GM19397 (cell line): ENCODE data around the gene CNTN1.

ENCODE experiments used
- ATAC-seq: cut with Tn5 transposase; IDR thresholded peaks from one replicate; pipeline ENCODE4 v1.9.1; 2021; ENCODE audit warnings: mild to moderate bottlenecking, moderate library complexity; ENCODE audit not compliant: unreplicated experiment

Gene CNTN1

DNA sequence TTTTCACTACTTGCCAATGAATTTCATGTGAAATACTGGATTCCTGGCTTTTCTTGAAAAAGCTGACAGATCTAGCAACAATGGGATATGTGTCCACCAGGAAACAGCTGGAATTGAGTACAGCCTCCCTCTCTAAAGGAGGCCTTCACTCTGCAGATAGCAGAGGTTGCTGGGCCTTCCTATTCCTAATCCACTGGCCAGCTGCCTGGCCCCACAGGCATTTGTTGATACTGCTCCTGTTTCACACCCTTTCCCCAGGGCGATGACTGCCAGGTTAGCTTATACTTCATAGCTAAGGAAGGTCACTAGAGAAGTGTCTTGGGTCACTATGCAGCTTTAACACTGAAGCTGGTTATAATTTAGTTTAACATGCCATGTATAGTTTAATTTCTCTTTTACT lies 408.3 kb downstream of the CNTN1 start:
- ATAC-seq: no peak

DNA sequence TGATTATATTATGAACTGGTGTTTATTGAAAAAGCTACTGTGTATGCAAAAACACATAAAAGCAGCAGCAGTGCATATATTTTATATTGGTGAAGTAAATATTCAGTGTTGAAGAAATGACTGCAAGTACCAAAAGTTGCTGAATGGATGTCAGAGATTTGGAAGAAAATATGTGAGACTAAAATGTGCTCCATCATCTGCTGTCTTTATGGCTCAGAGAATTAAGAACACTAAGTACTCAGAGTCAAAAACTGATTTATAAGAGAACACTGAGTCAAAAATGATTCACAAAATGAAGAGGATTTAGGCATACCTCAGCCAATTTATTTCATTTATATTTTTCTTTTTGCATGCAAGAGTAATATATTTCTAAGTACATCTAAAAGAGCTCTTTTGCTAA lies 409.6 kb downstream of the CNTN1 start:
- no peak for ATAC-seq

DNA sequence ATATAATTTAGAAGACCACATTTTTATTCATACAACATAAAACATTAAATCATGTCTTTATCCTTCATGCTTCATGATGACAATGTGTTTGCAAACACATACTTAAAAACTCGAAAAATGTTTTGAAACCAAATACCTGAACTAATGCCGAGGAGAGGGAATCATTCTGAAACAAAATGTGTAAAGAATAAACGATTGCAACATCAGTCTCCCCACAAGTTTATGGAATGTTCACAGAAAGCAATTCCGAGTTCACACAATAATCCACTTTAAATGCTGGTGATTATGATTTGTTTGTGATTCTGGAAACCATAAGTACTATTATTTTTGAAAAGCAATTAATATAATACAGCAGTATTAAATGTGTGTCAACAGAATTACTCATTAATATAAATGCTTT lies 411.4 kb downstream of the CNTN1 start:
- ATAC-seq: no peak

DNA sequence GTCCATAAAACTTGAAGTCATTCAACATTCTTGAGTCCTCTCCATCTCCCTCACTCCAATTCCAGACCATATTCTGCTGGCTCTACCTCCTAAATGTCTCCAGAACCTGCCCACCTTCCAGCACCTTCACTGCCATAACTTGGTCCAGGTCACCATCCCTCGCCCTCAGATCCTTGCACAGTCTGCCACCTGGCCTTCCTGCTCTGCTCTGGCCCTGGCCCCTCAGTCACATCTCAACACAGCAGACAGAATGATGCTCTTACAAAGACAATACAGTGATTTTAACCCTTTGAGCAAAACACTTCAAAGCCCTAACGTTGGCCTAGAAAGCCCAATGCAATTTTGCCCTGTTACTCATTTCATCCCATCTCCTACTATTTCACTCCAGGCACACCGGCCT lies 414.1 kb downstream of the CNTN1 start:
- no peak for ATAC-seq

DNA sequence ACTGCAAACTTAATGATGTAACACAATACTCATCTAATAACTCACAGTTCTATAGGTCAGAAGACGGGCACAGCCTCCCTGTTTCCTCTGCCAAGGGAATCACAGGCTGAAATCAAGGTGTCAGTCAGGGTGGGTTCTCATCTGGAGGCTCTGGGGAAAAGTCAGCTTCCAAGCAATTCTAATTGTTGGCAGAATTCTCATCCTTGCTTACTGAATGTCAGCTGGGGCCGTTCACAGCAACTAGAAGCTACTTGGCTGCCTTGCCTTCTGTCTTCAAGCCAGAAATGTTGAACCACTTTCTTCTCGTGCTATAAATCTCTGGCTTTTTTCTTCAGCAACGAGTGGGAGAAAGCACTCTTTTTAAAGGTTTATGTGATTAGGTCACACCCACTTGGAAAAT lies 415.8 kb downstream of the CNTN1 start:
- no peak for ATAC-seq

DNA sequence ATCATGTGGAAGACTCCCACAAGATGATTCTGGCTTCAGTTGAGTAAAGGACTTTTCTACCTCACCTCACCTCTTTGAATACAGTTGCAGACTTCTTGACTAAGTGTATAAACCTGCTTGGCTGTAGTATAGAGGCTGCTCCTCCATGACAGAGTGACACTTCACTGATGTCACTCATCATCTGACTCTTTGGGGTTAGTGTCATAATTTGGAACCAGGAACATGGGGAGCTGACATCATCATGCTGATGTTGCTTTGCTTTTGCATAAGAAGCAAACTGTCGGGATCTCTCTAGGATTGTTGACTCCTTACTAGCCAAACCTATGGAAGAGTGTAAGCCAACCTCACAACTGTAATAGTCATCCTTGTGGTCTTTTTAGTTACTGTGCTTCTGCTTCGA lies 420.7 kb downstream of the CNTN1 start:
- no peak for ATAC-seq

DNA sequence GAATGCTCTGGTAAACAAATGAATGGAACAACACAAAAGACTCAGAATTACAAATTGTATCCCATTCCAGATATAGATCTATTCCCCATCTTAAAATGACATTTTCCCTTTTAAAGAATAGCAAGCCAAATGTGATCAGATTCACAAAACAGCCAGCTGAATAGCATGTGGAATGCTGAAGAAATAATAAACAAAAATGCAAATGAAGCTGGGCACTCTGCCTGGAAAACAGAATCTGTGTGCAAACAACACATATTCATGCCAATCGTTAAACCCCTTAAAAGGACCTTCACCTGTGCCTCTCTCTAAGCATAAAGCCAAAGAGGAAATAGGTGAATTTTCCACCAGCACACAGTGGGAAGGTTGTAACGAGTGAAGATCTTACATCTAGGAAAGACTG lies 428.0 kb downstream of the CNTN1 start:
- no peak for ATAC-seq

DNA sequence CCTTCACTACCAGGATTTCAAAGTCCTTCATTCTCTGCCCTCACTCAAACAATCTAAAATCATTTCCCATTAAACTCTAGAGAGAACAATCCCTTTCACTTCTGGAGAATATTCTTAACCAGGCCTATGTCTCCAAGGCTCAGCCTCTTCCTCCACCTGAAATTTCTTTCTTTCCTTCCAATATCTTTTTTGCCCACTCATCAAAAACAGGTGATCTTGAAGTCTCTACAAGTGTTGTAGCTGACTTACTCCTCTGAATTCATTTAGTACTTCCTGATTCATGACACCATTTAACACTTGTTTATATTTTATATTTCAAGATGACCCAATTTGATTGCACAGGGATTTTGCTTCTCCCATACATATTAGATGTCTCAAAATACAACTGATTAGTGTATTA lies 429.1 kb downstream of the CNTN1 start:
- no peak for ATAC-seq
